ENCODE measurements around the gene NSUN7.

NSUN7 gene

DNA sequence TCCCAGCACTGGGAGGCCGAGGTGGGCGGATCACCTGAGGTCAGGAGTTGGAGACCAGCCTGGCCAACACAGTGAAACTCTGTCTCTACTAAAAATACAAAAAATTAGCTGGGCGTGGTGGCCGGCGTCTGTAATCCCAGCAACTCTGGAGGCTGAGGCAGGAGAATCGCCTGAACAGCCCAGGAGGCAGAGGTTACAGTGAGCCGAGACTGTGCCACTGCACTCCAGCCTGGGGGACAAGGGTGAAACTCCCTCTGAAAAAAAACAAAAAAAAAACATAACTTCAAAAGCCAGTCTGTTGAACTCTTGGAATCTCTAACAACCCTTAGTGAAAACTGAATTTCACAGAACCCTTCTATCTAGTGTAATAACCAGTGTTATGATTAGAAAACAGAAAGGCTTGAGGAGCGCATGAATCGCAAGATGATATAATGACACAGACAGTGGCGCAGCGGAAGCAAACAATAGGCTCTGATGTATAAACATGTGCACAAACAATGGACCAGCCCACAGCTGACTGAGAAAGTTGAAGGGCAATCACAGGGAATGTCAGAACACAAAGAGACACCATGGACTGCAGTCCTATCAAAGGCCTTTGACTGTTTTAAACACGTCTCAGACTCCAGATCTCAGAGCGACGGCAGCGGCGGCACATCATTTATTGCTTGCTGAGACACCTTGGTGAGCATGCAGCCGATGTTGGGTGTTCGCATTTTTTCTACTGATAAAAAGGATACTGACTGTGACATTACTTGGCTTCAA, 81.6 kb downstream of the NSUN7 start:
- no peak overlapping the region for H3K27ac ChIP-seq
- TF ChIP-seq ZFX (IDR thresholded peaks at IDR 0.05): no peak
- TF ChIP-seq, protein P1, sequence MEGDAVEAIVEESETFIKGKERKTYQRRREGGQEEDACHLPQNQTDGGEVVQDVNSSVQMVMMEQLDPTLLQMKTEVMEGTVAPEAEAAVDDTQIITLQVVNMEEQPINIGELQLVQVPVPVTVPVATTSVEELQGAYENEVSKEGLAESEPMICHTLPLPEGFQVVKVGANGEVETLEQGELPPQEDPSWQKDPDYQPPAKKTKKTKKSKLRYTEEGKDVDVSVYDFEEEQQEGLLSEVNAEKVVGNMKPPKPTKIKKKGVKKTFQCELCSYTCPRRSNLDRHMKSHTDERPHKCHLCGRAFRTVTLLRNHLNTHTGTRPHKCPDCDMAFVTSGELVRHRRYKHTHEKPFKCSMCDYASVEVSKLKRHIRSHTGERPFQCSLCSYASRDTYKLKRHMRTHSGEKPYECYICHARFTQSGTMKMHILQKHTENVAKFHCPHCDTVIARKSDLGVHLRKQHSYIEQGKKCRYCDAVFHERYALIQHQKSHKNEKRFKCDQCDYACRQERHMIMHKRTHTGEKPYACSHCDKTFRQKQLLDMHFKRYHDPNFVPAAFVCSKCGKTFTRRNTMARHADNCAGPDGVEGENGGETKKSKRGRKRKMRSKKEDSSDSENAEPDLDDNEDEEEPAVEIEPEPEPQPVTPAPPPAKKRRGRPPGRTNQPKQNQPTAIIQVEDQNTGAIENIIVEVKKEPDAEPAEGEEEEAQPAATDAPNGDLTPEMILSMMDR (conservative IDR thresholded peaks at IDR 0.05): no peak

DNA sequence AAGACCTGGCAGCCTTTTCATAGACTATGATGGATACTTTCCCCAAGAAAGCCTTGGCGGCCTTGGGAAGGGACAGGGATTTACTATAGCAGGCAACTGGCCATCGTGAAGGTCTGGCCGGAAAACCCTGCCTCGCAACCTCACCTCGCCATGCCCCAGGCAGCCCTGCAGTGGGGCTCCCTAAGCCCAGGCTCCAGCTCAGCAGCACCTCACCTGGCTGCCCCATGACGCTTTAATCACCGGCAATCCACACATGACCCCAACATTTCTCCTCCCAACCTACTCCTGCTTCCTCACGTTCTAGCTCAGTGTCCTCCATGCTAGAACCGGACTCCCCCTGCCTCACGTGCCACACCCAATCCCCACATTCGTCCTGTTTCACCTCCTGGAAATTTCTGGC, 82.4 kb downstream of the NSUN7 start:
- no peak overlapping the region for H3K27ac ChIP-seq
- TF ChIP-seq, protein P1 (conservative IDR thresholded peaks at IDR 0.05): no peak
- TF ChIP-seq ZFX (IDR thresholded peaks at IDR 0.05): no peak

DNA sequence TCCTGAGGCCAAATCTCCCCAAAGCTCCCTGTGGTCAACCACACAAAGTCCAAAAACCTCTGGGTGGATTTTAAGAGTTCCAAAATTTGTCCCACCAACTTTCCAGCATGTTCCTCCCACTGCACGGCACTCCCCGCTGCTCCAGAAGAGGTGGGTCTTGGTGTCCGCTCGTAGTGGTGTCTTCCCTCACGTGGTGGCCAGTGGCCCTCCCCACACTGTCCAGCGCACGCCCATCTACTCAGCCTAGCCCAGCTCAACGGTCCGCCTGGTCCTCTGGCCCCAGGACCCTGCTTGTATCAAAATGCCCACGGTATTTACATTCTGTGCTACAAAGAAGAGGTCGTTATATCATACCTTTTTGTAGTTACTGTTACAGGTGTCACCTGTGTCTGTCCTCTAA, 83.5 kb downstream of the NSUN7 start:
- TF ChIP-seq, protein P1 (conservative IDR thresholded peaks at IDR 0.05): no peak
- no peak for TF ChIP-seq ZFX (IDR thresholded peaks at IDR 0.05)
- H3K27ac ChIP-seq: no peak overlapping the region

DNA sequence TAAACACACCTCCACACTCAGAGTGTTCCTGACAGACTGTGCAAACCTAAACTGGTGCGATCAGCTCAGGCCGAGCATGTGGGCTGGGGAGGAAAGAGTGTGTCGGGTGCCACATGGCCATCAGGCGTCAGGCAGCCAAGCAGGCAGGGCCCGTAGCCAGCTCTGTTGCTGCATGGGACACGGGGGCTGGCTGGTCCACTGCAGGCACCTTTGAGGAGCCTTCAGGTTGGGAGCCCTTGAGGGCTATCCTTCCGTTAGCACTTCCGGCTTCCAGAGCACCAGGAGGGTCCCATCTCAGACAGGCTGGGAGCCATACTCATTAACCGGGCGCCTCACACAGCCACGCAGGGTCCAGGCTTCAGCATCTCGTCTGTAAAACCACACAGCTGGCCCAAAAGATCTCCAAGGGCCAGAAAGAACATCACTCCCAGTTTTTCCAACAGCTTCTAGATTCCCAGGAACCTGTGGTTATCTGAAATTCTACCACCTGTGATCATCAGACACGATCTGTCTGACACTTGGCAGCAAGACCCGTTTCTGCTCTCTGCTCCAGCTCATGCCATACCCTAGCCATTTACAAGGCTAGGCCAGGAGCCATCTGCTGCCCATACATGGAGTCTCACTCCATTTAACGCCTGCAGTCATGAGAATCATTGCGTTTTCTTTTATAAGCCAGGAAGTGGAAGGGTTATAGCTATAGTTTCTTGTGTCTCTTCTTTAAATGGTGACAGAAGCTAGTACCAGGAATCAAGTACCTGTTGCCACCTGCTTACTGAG, 87.5 kb downstream of the NSUN7 start:
- H3K27ac ChIP-seq: no peak overlapping the region
- TF ChIP-seq, protein P1 (conservative IDR thresholded peaks at IDR 0.05): no peak
- TF ChIP-seq ZFX (IDR thresholded peaks at IDR 0.05): no peak

DNA sequence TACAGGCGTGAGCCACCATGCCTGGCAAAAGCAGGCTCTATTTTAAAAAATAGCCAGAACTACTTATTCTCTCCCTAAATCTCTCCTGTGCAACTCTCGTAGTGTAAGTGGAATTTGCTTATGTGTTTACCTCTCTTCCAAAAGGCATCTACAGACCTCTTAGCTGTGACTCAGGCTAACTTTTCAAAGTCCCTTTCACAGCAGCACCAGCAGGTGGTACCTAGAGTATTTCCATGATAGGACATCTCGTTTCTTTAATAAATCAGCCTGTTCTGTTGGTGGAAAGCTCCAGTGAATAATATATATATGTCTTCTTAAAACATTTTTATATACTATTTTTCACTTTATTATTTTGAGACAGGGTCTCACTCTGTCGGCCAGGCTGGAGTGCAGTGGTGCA, 89.0 kb downstream of the NSUN7 start:
- no peak for TF ChIP-seq ZFX (IDR thresholded peaks at IDR 0.05)
- TF ChIP-seq, protein P1 (conservative IDR thresholded peaks at IDR 0.05): no peak; the same call in 1 of the 2 replicates

DNA sequence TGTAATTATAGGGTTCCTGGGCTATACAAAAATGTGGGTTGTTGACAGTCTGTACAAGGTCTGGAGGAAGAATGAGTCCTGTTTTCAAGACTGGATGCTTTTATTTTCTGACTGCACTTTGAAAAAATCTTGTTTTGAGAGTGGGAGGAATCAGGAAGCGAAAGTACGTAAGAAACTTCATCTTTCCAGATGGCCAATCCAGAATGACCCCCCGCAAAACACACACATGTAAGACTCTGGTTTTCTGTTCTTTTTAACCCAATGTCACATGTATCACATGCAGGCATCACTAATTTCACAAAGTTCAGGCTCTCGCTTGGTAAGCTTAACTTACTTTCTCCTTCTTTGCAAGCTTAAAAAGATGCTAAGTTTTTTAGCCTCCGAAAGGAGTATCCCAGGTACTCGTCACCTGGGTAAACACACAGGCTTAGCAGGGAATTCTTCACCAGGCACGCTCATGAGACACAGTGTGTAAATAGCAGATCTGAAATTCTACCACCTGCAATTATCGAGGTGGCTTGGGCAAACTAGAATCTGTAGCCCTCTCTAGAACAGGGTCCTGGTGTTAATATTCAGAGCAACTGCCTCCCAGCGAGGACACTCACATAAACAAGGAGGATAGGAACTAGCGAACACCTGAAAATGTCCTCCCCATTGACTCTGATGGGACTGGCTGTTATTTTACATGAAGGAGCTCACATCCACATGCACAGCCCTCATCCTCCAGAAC, 90.7 kb downstream of the NSUN7 start:
- no peak overlapping the region for H3K27ac ChIP-seq
- no peak for TF ChIP-seq ZFX (IDR thresholded peaks at IDR 0.05)
- TF ChIP-seq, protein P1 (conservative IDR thresholded peaks at IDR 0.05): no peak

More for the DNA sequence above, 89.0 kb downstream of the NSUN7 start:
- H3K27ac ChIP-seq: no peak overlapping the region
